GM21529 (cell line): Measurements from ENCODE around the gene PNPLA1.

Source experiments
- ATAC-seq: cut with Tn5 transposase; IDR thresholded peaks from one replicate; pipeline ENCODE4 v1.9.1; 2021; ENCODE audit not compliant: unreplicated experiment

Gene PNPLA1

DNA sequence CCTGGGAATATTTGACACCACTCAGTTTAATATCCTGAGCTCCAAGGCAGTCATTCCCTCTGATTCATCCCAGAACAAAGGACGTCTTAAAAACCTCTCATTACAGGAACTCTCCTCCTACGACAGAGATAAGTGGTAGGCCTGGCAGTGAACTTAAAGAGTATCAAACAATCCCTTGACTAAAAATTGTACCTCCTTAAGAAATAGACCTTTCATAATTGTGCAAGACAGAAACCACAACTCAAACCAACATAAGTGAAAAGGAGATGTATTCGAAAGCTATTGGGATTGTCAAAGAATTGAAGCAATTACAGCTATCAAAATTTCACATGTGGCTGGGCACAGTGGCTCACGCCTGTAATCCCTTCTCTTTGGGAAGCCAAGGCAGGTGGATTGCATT lies 86.0 kb downstream of the PNPLA1 start:
- no peak for ATAC-seq

DNA sequence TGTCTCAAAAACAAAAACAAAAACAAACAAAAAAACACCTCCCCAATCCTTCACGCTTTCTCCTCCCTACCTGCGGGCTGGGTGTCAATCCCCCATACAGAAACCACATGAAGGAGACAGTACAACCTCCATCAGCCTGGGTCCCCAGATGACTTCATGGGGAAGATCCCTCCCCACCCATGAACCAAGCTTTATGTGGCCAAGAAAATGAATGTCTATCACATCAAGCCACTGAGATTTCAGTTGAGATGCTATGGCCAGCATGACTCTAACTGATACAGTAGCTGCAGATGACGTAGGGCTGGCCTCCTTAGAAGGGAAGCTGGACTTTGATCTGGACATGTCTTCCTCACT lies 88.0 kb downstream of the PNPLA1 start:
- ATAC-seq: no peak
